ENCODE data around the gene IKZF2. TPM values are rescaled to one million over a fixed set of nuclear protein-coding genes. Genes with fewer than 3 reads are reported as not detected.
A peak's percentile ranks its signal among the peaks of the same experiment; 100 is the strongest.

The IKZF2 gene
- polyA plus RNA-seq, 1 donor (not counting 4 experiments of a cell fraction or from before 2014, with no cell fraction given), result 8.2 TPM

DNA sequence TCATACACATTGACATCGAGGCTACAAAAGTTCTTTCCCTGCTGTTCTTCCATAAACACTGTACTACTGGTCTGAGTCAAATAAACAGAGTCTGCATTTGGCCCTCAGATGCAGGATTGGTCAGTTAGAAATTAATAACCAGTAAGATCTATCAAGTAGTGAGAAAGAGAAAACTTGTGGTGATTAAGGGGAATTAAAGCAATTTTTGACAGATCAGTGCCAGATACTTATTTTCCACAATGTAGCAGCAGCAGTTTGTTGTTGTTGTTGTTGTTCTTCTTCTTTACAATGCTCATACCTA lies 85.0 kb downstream of the IKZF2 start:
- H3K27ac ChIP-seq (ENCODE audit: control insufficient read depth, insufficient read depth, low read length), result no peak overlapping the region
- no peak for TF ChIP-seq CTCF (optimal IDR thresholded peaks at IDR 0.05 in 1 of 3, IDR thresholded peaks at IDR 0.05 in 1 of 3, conservative IDR thresholded peaks at IDR 0.05 in 1 of 3; ENCODE audit: extremely low read depth in 1 of 3, insufficient read depth in 2 of 3, low read length in 3 of 3)
- no peak for TF ChIP-seq EZH2 (IDR thresholded peaks at IDR 0.05; ENCODE audit: low read length)
- H3K79me2 ChIP-seq (ENCODE audit: control insufficient read depth, insufficient read depth, low read length), result no peaks in the 10 kb centered on the region
- H3K27me3 ChIP-seq (ENCODE audit: control insufficient read depth, extremely low read depth, insufficient read depth, low read length), result no peaks in the 10 kb centered on the region
- dilution Hi-C loops (cut with MboI; ENCODE audit: extremely low pct_ligation_motif_present, low sequenced_read_pairs), result no loop called here
- peaks cover 10% of the 10 kb centered on the region for H3K4me1 ChIP-seq (ENCODE audit: control insufficient read depth, extremely low read depth, insufficient read depth, low read length)
- no peaks in the 10 kb centered on the region for H3K9me1 ChIP-seq (ENCODE audit: control insufficient read depth, extremely low read depth, insufficient read depth, low read length)
- DNase-seq (ENCODE audit: low read depth, low spot score), result no peak
- H3K36me3 ChIP-seq (ENCODE audit: control insufficient read depth in 2 of 2, extremely low read depth in 1 of 2, insufficient read depth in 2 of 2, low read length in 2 of 2), result no peaks in the 10 kb centered on the region
- no peak for FAIRE-seq
- peak overlapping the region in 1 of 3 experiments; percentile 19 for H3K4me3 ChIP-seq (ENCODE audit: control insufficient read depth in 2 of 3, extremely low read depth in 1 of 3, insufficient read depth in 2 of 3, low read depth in 1 of 3, low read length in 3 of 3)
- peak overlapping the region; percentile 9 for H3K9ac ChIP-seq (ENCODE audit: control insufficient read depth, extremely low read depth, insufficient read depth, low read length)
- no peaks in the 10 kb centered on the region for H4K20me1 ChIP-seq (ENCODE audit: control insufficient read depth, extremely low read depth, insufficient read depth, low read length)
- H3K4me2 ChIP-seq (ENCODE audit: control insufficient read depth, extremely low read depth, insufficient read depth, low read depth, low read length), result peak overlapping the region; percentile 71
- peak overlapping the region; percentile 78 for H2AFZ ChIP-seq (ENCODE audit: control insufficient read depth, low read length)
- no peaks in the 10 kb centered on the region for H3K9me3 ChIP-seq (ENCODE audit: control insufficient read depth, low read depth, low read length)

- dilution Hi-C loops (cut with MboI; ENCODE audit: extremely low pct_ligation_motif_present, low sequenced_read_pairs), result no loop called here
- DNase-seq (ENCODE audit: low read depth, low spot score) (no peak), FAIRE-seq (peak; percentile 46)
- Histone ChIP-seq H3K36me3 (ENCODE audit: control insufficient read depth in 2 of 2, extremely low read depth in 1 of 2, insufficient read depth in 2 of 2, low read length in 2 of 2) (no peaks in the 10 kb centered on the region), H4K20me1 (ENCODE audit: control insufficient read depth, extremely low read depth, insufficient read depth, low read length) (no peaks in the 10 kb centered on the region), H3K4me2 (ENCODE audit: control insufficient read depth, extremely low read depth, insufficient read depth, low read depth, low read length) (peak overlapping the region; percentile 71), H2AFZ (ENCODE audit: control insufficient read depth, low read length) (peak overlapping the region; percentile 78), H3K9ac (ENCODE audit: control insufficient read depth, extremely low read depth, insufficient read depth, low read length) (peak overlapping the region; percentile 9), H3K79me2 (ENCODE audit: control insufficient read depth, insufficient read depth, low read length) (no peaks in the 10 kb centered on the region), H3K4me1 (ENCODE audit: control insufficient read depth, extremely low read depth, insufficient read depth, low read length) (peaks cover 10% of the 10 kb centered on the region), H3K9me3 (ENCODE audit: control insufficient read depth, low read depth, low read length) (no peaks in the 10 kb centered on the region), H3K4me3 (ENCODE audit: control insufficient read depth in 2 of 3, extremely low read depth in 1 of 3, insufficient read depth in 2 of 3, low read depth in 1 of 3, low read length in 3 of 3) (peak overlapping the region in 2 of 3 experiments; percentile 19 to 27), H3K9me1 (ENCODE audit: control insufficient read depth, extremely low read depth, insufficient read depth, low read length) (no peaks in the 10 kb centered on the region), H3K27me3 (ENCODE audit: control insufficient read depth, extremely low read depth, insufficient read depth, low read length) (no peaks in the 10 kb centered on the region), H3K27ac (ENCODE audit: control insufficient read depth, insufficient read depth, low read length) (no peak overlapping the region)
- TF ChIP-seq EZH2 (IDR thresholded peaks at IDR 0.05; ENCODE audit: low read length), result no peak
Observed at GRCh38 chr2:213065583-213066442, 85.6 kb downstream of the IKZF2 start.

All from keratinocyte (primary cell).